HG03558 (cell line): ENCODE measurements around the gene RPS27A.
"Not testable (repeated sequence)": the region's sequence is repeated elsewhere in the genome, so short reads cannot be mapped to it uniquely, and the experiment has no call there.

Experiments used
- ATAC-seq: cut with Tn5 transposase; IDR thresholded peaks from one replicate; pipeline ENCODE4 v1.9.1; 2021; ENCODE audit warnings: moderate number of reproducible peaks; ENCODE audit not compliant: unreplicated experiment; ENCODE audit errors: extremely low read depth

Gene RPS27A

DNA sequence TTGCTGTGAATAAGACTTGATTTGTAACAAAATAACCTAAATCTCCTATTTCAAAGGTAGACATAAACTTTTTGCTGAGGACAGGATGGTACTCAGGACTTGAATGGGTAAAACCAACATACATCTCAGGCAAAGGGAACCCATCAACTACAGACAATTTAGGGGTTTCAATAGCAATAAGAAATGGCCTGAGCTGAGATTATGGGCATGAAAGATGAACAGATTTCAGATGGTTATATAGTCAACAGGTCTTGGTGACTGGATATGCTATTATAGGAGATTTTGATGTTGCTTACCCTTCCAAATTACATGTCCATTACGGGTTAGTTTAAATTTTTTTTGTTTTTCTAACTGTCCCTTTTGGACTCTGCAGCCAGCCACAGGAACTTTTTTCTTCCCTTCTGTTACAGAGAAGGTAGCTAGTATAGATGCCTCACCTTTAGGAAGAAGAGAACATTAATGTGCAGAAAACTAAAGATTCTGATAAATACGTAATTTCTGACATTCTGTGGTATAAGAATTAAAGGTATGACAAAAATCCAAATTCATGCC is 4.6 kb downstream of the RPS27A start:
- ATAC-seq: no peak

DNA sequence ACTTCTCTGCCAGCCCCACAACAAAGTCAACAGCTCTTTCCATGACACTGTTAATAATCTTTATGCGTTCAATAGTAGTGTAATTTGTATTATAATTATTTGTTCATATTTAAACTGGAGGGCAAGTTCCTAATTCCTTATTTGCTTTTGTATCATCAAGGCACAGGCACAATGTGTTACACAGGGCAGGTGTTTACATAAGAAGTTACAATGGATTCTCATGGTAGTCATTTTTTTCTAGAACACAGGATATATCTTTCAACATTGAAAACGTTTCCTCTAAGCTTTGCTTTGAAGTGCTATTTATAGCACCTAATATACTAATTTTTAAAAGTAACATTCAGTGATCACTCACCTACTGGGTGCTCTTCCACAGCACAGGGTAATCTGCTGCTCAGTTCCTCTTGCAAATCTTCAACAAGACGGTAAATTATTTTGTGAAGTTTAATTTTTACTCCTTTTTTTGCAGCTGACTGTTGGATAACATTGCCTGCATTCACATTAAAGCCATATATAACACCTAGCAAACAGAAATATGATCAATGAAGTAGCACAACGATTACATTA is 7.3 kb downstream of the RPS27A start:
- ATAC-seq: no peak

DNA sequence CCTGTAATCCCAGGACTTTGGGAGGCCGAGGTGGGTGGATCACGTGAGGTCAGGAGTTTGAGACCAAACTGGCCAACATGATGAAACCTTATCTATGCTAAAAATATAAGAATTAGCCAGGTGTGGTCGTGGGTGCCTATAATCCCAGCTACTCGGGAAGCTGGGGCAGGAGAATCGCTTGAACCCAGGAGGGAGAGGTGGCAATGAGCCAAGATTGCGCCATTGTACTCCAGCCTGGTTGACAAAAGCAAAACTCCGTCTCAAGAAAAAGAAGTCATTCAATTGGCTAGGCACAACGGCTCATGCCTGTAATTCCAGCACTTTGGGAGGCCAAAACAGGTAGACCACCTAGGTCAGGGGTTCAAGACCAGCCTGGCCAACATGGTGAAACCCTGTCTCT is 9.1 kb downstream of the RPS27A start:
- ATAC-seq: not testable (repeated sequence)

DNA sequence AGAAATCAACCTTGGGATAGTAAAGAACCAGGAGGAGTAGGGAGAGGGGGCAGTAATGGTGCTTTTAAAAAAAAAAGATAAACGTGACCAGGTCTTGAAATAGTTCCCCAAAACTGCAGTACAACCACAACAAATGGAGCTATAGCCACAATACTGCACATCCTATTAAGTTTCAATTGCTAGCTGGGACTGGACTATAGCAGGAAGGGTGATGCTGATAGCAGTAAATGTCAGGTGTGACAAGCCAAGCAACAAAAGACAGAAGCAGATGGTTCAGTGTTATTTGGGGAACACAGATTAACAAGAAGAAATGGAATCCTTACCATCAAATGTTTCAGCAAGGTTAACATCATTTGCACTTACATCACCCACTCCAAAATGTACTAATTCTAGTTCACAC is 10.1 kb downstream of the RPS27A start:
- ATAC-seq: no peak

DNA sequence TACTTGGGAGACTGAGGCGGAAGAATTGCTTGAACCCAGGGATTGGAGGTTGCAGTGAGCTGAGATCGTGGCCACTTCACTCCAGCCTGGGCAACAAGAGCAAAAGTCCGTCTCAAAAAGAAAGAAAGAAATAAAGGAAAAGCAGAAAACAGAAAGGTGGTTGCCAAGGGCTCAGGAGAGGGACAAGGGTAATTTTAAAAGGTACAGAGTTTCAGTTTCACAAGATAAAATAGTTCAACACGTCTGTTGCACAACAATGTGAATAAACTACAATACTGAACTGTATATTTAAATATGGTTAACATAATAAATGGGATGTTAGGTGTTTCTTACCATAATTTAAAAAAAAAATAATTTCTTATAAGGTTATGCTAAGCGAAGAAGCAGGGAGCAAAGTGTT is 12.9 kb downstream of the RPS27A start:
- no peak for ATAC-seq

DNA sequence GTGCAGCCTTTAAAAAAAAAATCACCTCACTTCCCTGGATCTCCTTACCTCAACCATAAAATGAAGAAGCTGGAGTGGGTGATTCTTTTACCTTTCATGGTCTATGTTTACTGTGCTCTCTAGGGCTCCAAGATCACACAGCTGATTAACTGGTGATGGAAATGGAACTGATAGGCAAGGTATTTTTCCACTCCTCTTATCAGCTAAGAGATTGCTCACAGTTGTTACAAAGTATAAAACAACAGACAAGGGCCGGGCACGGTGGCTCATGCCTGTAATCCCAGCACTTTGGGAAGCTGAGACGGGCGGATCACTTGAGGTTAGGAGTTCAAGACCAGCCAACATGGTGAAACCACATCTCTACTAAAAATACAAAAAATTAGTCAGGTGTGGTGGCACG is 14.5 kb downstream of the RPS27A start:
- ATAC-seq: no peak

DNA sequence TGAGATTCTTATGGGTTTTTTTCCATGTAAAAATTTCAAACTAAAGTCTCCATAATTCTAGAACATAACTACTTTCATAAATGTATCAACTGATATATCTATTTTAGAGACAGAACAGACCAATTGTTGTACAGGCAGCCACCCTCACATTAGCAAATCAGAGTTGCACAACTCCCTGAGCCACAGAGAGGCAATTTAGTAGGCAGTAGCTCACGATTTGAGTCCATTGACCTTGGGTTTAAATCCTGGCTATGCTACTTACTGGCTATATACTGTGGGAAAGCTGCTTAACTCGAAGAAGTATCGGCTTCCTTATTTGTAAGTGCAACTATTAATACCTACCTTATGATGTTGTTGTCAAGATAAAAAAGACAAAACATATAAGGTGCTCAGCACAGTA is 20.3 kb downstream of the RPS27A start:
- no peak for ATAC-seq

DNA sequence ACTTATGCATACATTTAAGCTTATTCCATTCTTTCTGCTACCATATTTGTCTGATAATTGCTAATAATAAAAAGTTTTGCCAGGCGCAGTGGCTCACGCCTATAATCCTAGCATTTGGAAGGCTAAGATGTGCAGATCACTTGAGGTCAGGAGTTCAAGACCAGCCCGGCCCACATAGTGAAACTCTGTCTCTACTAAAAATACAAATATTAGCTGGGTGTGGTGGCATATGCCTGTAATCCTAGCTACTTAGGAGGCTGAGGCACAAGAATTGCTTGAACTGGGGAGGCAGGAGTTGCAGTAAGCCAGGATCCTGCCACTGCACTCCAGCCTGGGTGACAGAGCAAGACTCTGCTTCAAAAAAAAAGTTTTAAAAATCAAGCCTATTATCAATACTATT is 27.1 kb downstream of the RPS27A start:
- not testable (repeated sequence) for ATAC-seq

DNA sequence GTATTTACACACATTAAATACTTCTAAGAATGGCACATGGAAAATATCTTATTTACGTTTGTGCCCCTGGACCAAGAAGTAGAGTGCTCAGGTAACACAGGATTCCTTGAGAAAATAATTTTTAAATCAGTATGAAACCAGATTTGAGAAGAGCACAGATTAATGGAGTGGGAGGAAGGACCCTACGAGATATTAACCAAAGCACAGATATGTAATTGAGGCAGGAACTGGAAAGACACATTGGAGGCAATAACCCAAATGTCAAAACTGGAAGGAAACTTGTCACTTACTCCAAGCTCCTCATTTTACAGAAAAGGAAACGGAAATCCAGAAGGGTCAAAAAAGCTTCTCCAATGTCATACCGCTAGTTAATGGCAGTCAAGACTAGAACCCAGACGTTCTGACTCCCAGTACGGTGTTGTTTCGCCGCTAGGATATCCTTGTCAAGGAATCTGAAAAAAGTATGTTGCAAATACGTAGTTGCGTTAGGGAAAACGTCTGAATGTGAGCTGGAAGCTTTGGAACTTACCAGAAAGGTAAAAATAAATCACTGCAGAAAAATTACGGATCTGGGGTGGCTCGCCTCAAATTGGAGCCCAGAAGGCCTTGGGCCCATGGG is 35.9 kb downstream of the RPS27A start:
- ATAC-seq: no peak

DNA sequence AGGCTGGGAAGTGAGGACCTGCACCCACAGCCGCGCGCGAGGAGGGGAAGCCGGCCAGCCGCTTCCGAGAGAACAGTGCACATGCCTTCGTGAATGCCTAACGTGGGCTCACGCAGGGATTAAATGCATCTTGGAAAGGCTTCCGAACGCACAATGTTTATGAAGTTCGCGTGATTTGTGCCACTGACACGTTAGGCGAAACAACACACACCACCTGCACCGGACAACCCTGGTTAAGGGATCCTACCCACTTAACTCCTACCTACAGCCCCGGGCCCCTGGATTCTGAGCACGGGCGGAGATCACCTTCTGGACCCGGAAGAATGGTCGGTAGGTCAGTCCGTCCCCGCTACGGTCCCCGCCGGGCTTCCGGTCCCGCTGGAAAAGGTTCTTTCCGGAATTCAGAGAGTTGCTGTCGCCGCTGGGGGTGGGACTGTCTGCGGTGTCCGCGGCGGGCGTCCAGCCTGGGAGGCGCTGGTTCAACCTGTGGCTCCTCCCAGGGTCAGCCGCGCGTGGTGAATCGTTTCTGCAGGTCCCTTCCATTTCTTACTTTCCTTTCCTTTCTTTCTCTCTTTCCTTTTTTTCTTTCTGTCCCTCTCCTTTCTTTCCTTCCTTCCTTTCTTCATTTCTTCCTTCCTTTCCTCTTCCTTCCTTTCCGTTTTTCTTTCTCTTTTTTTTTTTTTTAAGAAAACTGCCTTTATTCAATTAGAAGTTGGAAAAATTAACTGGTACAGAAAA is 36.6 kb downstream of the RPS27A start, which contains the start of gene MTIF2:
Gene MTIF2, minus strand, starts transcription at position 325 of the 738 bp plus-strand sequence. CDS start 5,373 bp downstream, outside the sequence.
- ATAC-seq: peak; percentile 87

DNA sequence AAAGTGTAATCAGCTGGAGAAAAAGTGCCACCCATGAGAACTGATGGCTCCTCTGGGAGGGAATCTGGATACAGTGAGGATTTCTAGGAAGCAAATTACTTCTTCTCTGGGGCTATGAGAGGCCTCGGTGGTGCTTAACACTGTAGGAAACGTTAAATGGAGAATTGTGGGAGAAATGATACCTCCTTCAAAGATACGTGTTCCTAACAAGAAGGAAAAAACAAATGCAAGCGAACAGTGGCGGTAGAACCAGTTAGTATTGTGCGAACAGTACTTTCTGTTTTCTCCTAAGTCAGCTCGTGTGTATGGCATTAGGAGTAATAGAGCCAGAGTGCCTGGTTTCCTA is 37.1 kb downstream of the RPS27A start:
- ATAC-seq: no peak

DNA sequence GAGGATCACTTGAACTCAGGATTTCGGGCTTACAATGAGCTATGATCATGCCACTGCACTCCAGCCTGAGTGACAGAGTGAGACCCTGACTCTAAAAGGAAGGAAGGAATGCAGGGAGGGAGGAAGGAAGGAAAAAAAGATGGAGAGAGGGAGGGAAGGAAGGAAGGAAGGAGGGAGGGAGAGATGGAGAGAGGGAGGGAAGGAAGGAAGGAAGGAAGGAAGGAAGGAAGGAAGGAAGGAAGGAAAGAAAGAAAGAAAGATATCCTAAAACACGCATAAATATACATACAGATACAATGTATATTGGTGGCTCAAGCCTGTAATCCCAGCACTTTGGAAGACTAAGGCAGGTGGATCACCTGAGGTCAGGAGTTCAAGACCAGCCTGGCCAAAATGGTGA is 41.9 kb downstream of the RPS27A start:
- ATAC-seq: not testable (repeated sequence)

DNA sequence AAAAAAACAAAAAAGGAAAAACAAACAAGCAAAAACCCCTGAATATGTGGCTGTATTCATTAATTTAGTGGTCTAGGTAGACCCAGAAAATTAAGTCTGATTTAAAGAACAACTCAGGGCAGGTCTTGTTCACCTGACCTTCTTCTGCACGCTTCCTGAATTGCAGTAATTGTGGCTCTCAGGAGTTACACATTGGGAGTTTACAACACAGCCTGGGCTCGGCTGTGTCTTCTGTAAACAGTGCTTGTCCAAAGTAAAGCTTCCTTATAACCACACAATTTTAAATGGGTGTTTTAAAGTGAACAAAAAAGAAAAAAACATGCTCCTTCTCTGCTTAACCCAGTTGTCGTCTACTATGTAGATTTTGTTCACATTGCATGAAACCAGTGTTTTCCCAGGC is 44.8 kb downstream of the RPS27A start:
- no peak for ATAC-seq

DNA sequence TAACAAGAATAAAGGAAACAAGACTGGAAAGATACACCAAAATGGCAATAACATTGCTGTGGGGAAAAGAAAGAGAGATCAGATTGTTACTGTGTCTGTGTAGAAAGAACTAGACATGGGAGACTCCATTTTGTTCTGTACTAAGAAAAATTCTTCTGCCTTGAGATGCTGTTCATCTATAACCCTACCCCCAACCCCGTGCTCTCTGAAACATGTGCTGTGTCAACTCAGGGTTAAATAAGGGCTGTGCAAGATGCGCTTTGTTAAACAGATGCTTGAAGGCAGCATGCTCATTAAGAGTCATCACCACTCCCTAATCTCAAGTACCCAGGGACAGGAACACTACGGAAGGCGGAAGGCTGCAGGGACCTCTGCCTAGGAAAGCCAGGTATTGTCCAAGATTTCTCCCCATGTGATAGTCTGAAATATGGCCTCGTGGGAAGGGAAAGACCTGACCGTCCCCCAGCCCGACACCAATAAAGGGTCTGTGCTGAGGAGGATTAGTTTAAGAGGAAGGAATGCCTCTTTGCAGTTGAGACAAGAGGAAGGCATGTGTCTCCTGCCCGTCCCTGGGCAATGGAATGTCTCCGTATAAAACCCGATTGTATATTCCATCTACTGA is 46.8 kb downstream of the RPS27A start:
- ATAC-seq: not testable (repeated sequence)

DNA sequence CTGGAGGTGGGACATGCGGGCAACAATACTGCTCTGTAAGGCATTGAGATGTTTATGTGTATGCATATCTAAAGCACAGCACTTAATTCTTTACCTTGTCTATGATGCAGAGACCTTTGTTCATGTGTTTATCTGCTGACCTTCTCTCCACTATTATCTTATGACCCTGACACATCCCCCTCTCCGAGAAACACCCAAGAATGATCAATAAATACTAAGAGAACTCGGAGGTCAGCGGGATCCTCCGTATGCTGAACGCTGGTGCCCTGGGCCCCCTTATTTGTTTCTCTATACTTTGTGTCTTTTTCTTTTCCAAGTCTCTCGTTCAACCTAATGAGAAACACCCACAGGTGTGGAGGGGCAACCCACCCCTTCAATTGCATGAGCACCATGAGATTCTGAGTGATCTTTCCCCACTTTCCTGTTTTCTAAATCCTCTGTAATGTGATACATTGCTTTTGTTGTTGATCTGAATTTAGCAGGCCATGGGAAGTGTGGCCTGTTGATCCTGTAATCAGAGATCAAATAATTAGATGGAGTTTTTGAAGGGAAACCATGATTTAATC is 47.5 kb downstream of the RPS27A start:
- not testable (repeated sequence) for ATAC-seq

DNA sequence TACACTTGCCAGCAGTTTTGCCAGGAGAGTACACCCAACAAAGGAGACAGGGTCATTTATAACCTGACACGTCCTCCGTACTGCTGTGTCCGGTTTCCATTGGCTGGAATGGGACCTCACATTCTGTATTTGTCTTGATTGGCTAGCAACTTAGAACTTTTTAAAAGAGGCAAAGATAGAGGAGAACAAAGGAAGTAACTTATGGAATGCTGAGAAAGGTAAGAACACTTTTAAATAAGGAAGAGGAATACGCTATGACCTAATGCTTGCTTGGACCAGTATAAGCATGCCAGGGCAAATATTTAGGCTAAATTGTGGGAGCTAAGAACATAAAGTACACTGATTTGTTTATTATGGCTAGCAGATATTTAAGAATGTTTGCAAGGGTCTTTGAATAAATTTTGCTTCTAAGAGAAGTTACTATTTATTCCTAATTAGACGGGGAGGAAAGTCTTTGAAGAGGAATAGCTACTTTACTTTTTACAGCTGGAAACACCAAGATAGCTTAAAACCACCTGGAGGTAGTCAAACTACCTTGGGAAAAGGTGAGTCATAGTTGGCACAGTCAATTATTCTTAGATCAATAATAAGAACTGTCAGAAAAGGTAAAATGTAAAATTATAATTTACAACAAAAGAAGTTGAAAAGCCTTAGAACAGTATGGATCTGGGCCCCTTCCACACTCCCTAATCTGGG is 48.5 kb downstream of the RPS27A start:
- ATAC-seq: not testable (repeated sequence)

DNA sequence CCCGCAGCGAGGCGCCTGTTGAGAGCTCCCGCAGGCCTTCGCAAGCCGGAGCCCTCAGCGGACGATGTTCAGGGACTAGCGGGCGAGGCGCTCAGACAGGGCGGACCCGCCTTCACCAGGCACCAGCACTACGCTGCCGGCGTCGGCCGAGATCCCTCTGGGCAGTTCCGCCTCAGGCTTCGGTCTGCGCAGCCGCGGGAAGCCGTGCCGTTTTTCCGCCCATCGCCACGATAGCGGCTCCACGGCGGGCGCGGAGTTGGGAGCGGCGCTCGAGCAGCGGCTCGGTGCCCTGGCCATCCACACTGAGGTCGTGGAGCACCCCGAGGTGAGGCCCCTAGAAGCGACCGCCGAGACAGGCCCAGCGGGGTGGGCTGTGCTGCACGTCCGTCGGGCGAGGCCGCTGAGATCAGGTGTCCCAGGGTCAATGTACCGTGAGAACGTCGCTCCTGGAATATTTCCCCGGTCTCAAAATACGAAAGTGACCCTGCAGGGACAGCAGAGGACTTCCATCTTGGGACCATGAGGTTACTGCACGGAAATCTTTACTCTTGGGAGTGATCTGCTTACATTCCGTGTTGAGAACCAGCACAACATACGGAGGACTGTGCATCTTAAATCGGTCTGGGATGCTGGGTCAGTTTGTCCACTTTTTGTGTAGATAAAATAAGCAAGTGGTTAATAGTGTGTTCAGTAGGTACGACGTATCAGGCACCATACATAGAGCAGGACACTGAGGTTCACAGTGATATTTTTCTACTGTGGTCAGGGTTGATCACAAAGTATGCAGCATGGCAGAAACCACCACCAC is 49.8 kb downstream of the RPS27A start:
- ATAC-seq: peak; percentile 94

DNA sequence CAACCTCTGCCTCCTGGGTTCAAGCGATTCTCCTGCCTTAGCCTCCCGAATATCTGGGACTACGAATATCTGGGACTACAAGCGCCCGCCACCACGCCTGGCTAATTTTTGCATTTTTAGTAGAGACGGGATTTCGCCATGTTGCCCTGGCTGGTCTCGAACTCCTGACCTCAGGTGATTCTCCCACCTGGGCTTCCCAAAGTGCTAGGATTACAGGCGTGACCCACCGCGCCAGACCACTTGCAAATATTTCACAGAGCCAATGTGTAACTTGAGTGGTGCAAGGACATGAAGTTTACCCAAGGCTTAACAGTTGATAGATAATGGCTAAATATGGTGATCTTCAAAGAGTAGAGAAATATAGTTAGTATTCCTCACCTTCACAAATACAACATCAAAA is 50.6 kb downstream of the RPS27A start:
- no peak for ATAC-seq
